RWPE2 (cell line): ENCODE measurements around the gene RPS6KA2.

Experiments
- ATAC-seq: fragments of 200-7000 bp; cut with Tn5 transposase; 3 replicates; pipeline ENCODE4 v1.9.1; 2021; ENCODE audit warnings: low read depth
- DNase-seq: peaks from one replicate; pipeline ENCODE4 v3.0.0-alpha.2; 2020; ENCODE audit warnings: low spot score
- H3K27ac ChIP-seq: fragments of 450-650 bp; 2 replicates; pipeline ENCODE4 v1.5.1; 2017; ENCODE audit warnings: mild to moderate bottlenecking; ENCODE audit not compliant: poor library complexity, severe bottlenecking
- H3K27me3 ChIP-seq: fragments of 250-450 bp; sonication (Bioruptor Pico); 2 replicates; pipeline ENCODE4 v1.5.1; 2021; ENCODE audit warnings: mild to moderate bottlenecking, moderate library complexity; ENCODE audit not compliant: insufficient read depth, poor library complexity, severe bottlenecking
- H3K36me3 ChIP-seq: fragments of 250-450 bp; sonication (Bioruptor Pico); 2 replicates; pipeline ENCODE4 v1.5.1; 2020; ENCODE audit warnings: low read depth, mild to moderate bottlenecking, moderate library complexity
- H3K4me1 ChIP-seq: fragments of 250-450 bp; sonication (Bioruptor Pico); 2 replicates; pipeline ENCODE4 v1.5.1; 2021; ENCODE audit warnings: mild to moderate bottlenecking, moderate library complexity; ENCODE audit not compliant: insufficient read depth, poor library complexity, severe bottlenecking
- H3K4me3 ChIP-seq: fragments of 250-450 bp; sonication (Bioruptor Pico); 2 replicates; pipeline ENCODE4 v1.5.1; 2021; ENCODE audit warnings: mild to moderate bottlenecking, moderate library complexity; ENCODE audit not compliant: severe bottlenecking
- H3K9me3 ChIP-seq: fragments of 250-450 bp; sonication (Bioruptor Pico); 2 replicates; pipeline ENCODE4 v1.5.1; 2021; ENCODE audit warnings: mild to moderate bottlenecking, moderate library complexity; ENCODE audit not compliant: severe bottlenecking
- TF ChIP-seq, protein P1 (sequence below): fragments of 450-650 bp; IDR thresholded peaks from one replicate; pipeline ENCODE4 v1.5.1; 2017; ENCODE audit warnings: mild to moderate bottlenecking, moderate library complexity; ENCODE audit not compliant: poor library complexity, severe bottlenecking

RPS6KA2 gene

DNA sequence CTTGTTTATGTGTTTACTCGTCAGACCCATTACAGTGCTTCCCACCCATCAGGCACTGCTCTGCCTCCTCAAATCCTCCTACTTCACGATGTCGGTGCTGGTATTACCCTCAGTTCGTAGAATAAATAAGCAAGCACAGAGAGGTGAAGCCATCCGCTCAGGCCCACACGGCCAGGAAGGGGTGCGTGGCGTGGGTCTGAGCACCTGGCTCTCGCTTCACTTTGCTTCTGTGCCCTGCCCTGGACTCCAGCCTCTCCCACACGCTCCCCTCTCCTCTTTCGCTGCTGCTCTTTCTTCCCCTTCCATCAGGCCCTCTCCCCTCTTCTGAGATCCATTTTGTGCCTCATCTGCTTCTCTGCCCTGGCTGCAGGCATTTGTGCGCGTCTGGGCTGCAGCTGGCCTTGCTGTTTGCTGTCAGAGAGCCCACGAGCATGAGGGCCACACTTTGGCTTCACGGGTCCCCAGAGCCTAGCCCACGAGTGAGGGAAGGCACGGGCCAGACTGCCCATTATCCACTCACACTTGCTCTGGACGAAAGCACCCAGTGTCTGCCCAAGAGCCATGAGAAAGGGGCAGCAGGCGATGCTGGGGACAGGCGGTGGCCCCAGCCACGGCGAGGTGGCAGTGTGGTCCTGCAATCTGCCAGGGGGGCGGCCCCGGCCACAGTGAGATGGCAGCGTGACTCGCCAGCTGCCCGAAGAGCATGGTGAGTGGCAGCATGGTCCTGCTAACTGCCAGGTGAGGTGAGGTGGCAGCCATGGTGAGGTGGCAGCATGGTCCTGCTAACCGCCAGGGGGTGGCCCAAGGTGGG lies 148.1 kb downstream of the RPS6KA2 start:
- no peak overlapping the region for H3K27ac ChIP-seq
- no peak overlapping the region for H3K4me3 ChIP-seq
- 0 out of 2 replicates have a peak, but pooled peaks cover 3% of the 10 kb centered on the region for H3K36me3 ChIP-seq
- no peak for ATAC-seq
- H3K4me1 ChIP-seq = no peaks in the 10 kb centered on the region
- TF ChIP-seq, protein P1, sequence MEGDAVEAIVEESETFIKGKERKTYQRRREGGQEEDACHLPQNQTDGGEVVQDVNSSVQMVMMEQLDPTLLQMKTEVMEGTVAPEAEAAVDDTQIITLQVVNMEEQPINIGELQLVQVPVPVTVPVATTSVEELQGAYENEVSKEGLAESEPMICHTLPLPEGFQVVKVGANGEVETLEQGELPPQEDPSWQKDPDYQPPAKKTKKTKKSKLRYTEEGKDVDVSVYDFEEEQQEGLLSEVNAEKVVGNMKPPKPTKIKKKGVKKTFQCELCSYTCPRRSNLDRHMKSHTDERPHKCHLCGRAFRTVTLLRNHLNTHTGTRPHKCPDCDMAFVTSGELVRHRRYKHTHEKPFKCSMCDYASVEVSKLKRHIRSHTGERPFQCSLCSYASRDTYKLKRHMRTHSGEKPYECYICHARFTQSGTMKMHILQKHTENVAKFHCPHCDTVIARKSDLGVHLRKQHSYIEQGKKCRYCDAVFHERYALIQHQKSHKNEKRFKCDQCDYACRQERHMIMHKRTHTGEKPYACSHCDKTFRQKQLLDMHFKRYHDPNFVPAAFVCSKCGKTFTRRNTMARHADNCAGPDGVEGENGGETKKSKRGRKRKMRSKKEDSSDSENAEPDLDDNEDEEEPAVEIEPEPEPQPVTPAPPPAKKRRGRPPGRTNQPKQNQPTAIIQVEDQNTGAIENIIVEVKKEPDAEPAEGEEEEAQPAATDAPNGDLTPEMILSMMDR = no peak
- H3K27me3 ChIP-seq = no peaks in the 10 kb centered on the region
- DNase-seq = no peak
- no peaks in the 10 kb centered on the region for H3K9me3 ChIP-seq

DNA sequence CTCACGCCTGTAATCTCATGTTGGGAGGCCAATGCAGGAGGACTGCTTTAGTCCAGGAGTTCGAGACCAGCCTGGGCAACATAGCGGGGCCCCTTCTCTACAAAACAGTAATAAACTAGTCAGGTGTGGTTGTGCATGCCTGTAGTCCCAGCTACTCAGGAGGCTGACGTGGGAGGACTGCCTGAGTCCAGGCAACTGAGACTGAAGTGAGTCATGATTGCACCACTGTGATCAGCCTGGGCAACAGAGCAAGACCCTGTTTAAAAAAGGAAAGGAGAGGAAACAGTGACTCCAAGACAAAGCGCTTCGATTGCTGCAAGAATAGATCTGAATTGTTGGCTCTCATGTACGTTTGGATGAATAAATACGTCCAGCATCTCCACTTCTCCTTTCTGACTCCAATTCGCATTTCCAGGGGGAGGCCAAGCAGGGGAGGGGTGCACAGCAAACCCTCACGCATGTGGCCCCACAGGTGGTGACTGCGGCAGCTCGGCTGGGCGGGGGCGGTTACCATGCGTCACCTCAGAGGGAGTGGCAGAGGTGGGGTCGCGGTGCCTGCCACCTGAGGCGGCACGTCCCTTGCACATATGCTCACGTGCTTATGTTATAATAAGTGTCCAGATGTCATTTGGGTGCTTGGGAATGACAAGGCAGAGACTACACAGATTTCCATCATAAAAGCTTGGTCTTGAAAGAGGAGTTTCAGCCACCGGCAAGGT lies 149.2 kb downstream of the RPS6KA2 start:
- TF ChIP-seq, protein P1 = no peak
- no peak for ATAC-seq
- 0 out of 2 replicates have a peak, but pooled peaks cover 3% of the 10 kb centered on the region for H3K36me3 ChIP-seq
- H3K4me3 ChIP-seq = no peak overlapping the region
- DNase-seq = no peak
- H3K4me1 ChIP-seq = no peaks in the 10 kb centered on the region
- no peaks in the 10 kb centered on the region for H3K9me3 ChIP-seq
- H3K27me3 ChIP-seq = no peaks in the 10 kb centered on the region
- H3K27ac ChIP-seq = no peak overlapping the region

DNA sequence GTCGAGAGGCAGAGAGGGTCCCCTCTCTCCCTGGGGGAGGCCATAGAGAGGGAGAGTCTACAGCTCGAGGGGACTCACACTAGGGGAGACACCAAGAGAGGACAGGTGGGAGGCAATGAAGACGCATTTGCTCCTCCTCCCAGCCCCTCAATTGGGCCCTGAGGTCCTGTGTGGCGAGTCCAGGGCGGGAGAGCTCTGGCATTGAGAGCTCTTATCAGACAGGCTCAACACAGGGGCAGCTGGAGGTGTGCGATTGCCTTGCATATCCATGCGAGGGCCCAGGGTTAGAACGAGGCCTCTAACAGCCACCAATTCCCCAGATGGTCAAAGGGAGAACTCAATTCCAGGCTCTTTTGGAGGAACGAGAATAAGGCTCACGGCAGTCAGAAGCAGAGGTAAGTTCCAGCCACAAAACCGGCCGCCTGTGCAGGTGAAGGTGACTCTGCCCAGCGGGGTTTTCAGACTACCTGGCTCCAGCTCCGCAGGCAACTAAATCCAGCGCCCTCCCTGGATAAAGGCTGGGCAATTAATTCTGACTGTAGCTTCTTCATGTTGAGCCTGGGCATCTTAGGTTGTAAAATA lies 150.3 kb downstream of the RPS6KA2 start:
- ATAC-seq = no peak
- Histone ChIP-seq H3K27me3 (no peaks in the 10 kb centered on the region), H3K4me3 (no peak overlapping the region), H3K36me3 (0 out of 2 replicates have a peak, but pooled peaks cover 3% of the 10 kb centered on the region), H3K27ac (no peak overlapping the region), H3K9me3 (no peaks in the 10 kb centered on the region), H3K4me1 (no peaks in the 10 kb centered on the region)
- DNase-seq = no peak
- TF ChIP-seq, protein P1 = no peak

DNA sequence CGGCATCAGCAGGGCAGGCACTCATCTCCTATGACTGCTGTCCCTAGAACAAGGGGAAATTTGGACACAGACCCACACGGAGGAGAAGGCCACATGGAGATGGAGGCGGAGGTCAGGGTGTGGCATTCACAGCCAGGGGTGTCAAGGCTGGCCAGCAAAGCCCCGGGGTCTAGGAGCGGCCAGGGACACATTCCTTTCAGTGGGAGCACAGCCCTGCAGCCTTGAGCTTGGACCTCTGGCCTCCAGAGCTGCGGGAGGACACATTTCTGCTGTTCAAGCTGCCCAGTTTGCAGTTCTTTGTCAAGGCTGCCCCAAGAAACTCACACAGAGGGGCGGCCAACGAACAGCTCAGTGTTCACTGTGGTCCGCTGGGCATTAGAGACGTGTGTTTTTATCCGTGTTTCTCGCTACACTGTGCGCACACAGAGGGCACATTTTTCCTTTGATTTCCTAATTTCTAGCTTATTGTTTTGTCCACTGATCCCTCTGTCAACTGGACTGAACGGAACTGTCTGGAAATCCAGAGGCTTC lies 150.9 kb downstream of the RPS6KA2 start:
- Histone ChIP-seq H3K27me3 (no peaks in the 10 kb centered on the region), H3K4me3 (no peak overlapping the region), H3K27ac (no peak overlapping the region), H3K9me3 (no peaks in the 10 kb centered on the region), H3K4me1 (no peaks in the 10 kb centered on the region), H3K36me3 (0 out of 2 replicates have a peak, but pooled peaks cover 3% of the 10 kb centered on the region)
- DNase-seq = no peak
- TF ChIP-seq, protein P1 = no peak
- no peak for ATAC-seq
